Heart left ventricle (tissue), 16 donors: ENCODE results near the gene EGR4. TPM values are rescaled to one million over a fixed set of nuclear protein-coding genes. Genes with fewer than 3 reads are reported as not detected.

Source experiments
- ATAC-seq, 4 donors: fragments of 200-7000 bp; cut with Tn5 transposase; one replicate each; pipeline ENCODE4 v1.9.1; 2020 to 2022; ENCODE audit warnings: moderate library complexity in 4 of 4, mild to moderate bottlenecking in 3 of 4, moderate number of reproducible peaks in 1 of 4
- DNase-seq, 5 donors: peaks; one replicate each; pipeline ENCODE4 v3.0.0-alpha.2; 2020
- H3K27ac ChIP-seq, 12 donors: fragments of 200-600 bp; sonication (generic) in 4 of 12; one replicate each; pipeline versions ENCODE4 v1.5.0 to v1.8.0; 2016 to 2022; ENCODE audit warnings: mild to moderate bottlenecking in 2 of 12
- H3K27me3 ChIP-seq, 9 donors: fragments of 200-600 bp; sonication (generic) in 2 of 9; one replicate each; pipeline versions ENCODE4 v1.5.1 to v1.8.0; 2016 to 2022; ENCODE audit warnings: mild to moderate bottlenecking in 3 of 9
- H3K36me3 ChIP-seq, 9 donors: fragments of 200-600 bp; sonication (generic) in 2 of 9; one replicate each; pipeline versions ENCODE4 v1.5.0 to v1.8.0; 2018 to 2022; ENCODE audit warnings: mild to moderate bottlenecking in 2 of 9
- H3K4me1 ChIP-seq, 12 donors: fragments of 200-600 bp; sonication (generic) in 4 of 12; one replicate each; pipeline versions ENCODE4 v1.5.0 to v1.8.0; 2016 to 2022; ENCODE audit warnings: mild to moderate bottlenecking in 3 of 12
- H3K4me3 ChIP-seq, 12 donors: fragments of 200-600 bp; sonication (generic) in 4 of 12; one replicate each; pipeline versions ENCODE4 v1.5.0 to v1.8.0; 2017 to 2022; ENCODE audit warnings: mild to moderate bottlenecking in 9 of 12, moderate library complexity in 4 of 12
- H3K9me3 ChIP-seq, 12 donors: fragments of 200-600 bp; sonication (generic) in 4 of 12; one replicate each; pipeline versions ENCODE4 v1.5.0 to v1.8.0; 2016 to 2022; ENCODE audit warnings: mild to moderate bottlenecking in 1 of 12
- CTCF ChIP-seq, 12 donors: fragments of 200-600 bp; sonication (generic) in 4 of 12; IDR thresholded peaks; one replicate each; pipeline versions ENCODE4 v1.5.0 to v1.8.0; 2018 to 2022; ENCODE audit warnings: antibody characterized with exemption in 12 of 12, mild to moderate bottlenecking in 5 of 12
- POLR2A ChIP-seq, 2 donors: fragments of 450-650 bp; IDR thresholded peaks; one replicate each; pipeline ENCODE4 v1.6.1; 2017; ENCODE audit warnings: antibody characterized with exemption in 2 of 2, mild to moderate bottlenecking in 2 of 2, moderate library complexity in 2 of 2
- WGBS, 4 donors: extraction: QIAGEN DNeasy Blood & Tissue Kit in 2 of 4; methylation state at CpG; one replicate each; pipeline versions ENCODE4 v1.1.5 to v1.1.7; 2013 to 2018; 5-methylcytosine and 5-hydroxymethylcytosine counted together
- intact Hi-C, 10 donors: fragments of 100-400 bp; cut with DNase I; formaldehyde crosslinking; loops; one replicate each; pipeline versions ENCODE4 v1.11.1 to v1.14.2; 2022
- polyA plus RNA-seq, 2 donors: library from polyadenylated mRNA; stranded (reverse); fragments of 200-250 nt; gene quantifications; one replicate each; pipeline ENCODE4 v1.2.3, GENCODE V29; 2013
- total RNA-seq, 9 donors: library from RNA; depleted of rRNA in 2 of 9; stranded (reverse); fragments of >200 nt in 2 of 9; fragmentation: NEBNext Ultra II Directional in 3 of 9; extraction: Animal tissue kit (Norgen Biotek cat#: 25700) in 3 of 9; gene quantifications; one replicate each; pipeline versions ENCODE4 v1.1.0 to v1.2.4, GENCODE V29; 2016 to 2023
- donor health status: ischemic (EF 13 %, LVEDD 7.1; RV severe dilation, severe dysfunction).
- donor health status: healthy with polysubstance abuse.
- donor health status: DM: no; HTN: yes; CAD: no.
- donor health status: DM: no; HTN: no; CAD: no.
- donor health status: ischemic (EF 25% LVEDD 6.9; RV normal size, moderate dysfunction).
- donor health status: ischemic (EF 25% LVEDD 5.7; RV mildly dilated, moderate dysfunction).
- donor health status: healthy.
- donor health status: DM: yes; HTN: yes; CAD: no.
- donor health status: ischemic (EF 35%, LVEDD 5.7; RV mildly dilated, moderate dysfunction).
- donor health status: nonischemic (EF 11% LVEDD 7.7; RV severe dilation, severe dysfunction).
- donor health status: DM: yes; HTN: yes; CAD: no.
- donor health status: PGD.
- donor health status: ischemic (EF 29% LVEDD 5.4; RV normal size, mild dysfunction).
- donor health status: nonischemic (EF 23%, LVEDD 6.1; RV moderate dilation, normal function).

EGR4 gene
- total and polyA plus RNA-seq, 11 donors = not detected

GRCh38 chr2:73282924-73283544 lies 10.3 kb downstream of the EGR4 start:
- H3K4me3 ChIP-seq = peak overlapping the region in 1 of 12 donors; percentile 71
- H3K27ac ChIP-seq = no peak overlapping the region
- WGBS, 4 donors = 46 to 70% (median 54%) methylated on average over 5 of the region's 5 CpGs
- no peaks in the 10 kb centered on the region for H3K9me3 ChIP-seq
- peaks cover 0 to 20% (median 8%) of the 10 kb centered on the region in 12 donors for H3K4me1 ChIP-seq
- H3K27me3 ChIP-seq = peaks cover 0 to 35% (median 8%) of the 10 kb centered on the region in 9 donors
- no peak for DNase-seq
- TF ChIP-seq POLR2A (IDR thresholded peaks at IDR 0.05) (no peak), CTCF (IDR thresholded peaks at IDR 0.05) (no peak)
- intact Hi-C loops = no loop called here
- ATAC-seq = no peak
- H3K36me3 ChIP-seq = no peaks in the 10 kb centered on the region

- Histone ChIP-seq H3K36me3 (no peaks in the 10 kb centered on the region), H3K4me1 (peaks cover 0 to 20% (median 8%) of the 10 kb centered on the region in 12 donors), H3K27ac (no peak overlapping the region), H3K27me3 (peaks cover 0 to 21% (median 5%) of the 10 kb centered on the region in 9 donors), H3K9me3 (no peaks in the 10 kb centered on the region), H3K4me3 (no peak overlapping the region)
- intact Hi-C loops = no loop called here
- no peak for DNase-seq
- ATAC-seq = no peak
- TF ChIP-seq CTCF (IDR thresholded peaks at IDR 0.05) (no peak), POLR2A (IDR thresholded peaks at IDR 0.05) (no peak)
These were observed 12.1 kb downstream of the EGR4 start for GRCh38 chr2:73281244-73281643.

- H3K9me3 ChIP-seq = no peaks in the 10 kb centered on the region
- DNase-seq (no peak), ATAC-seq (no peak)
- H3K4me1 ChIP-seq = peaks cover 0 to 16% (median 5%) of the 10 kb centered on the region in 12 donors
- 69 to 72% (median 69%) methylated on average over 9 of the region's 9 CpGs for WGBS, 4 donors
- no peaks in the 10 kb centered on the region for H3K36me3 ChIP-seq
- TF ChIP-seq CTCF (IDR thresholded peaks at IDR 0.05) (no peak), POLR2A (IDR thresholded peaks at IDR 0.05) (no peak)
- no peak overlapping the region for H3K27ac ChIP-seq
- H3K27me3 ChIP-seq = peaks cover 0 to 7% (median 0%) of the 10 kb centered on the region in 9 donors
- H3K4me3 ChIP-seq = no peak overlapping the region
- intact Hi-C loops = no loop called here
These were observed 13.5 kb downstream of the EGR4 start for GRCh38 chr2:73279852-73280251.

- DNase-seq = no peak
- no peak for ATAC-seq
- Histone ChIP-seq H3K9me3 (peaks cover 0 to 7% (median 0%) of the 10 kb centered on the region in 12 donors), H3K36me3 (no peaks in the 10 kb centered on the region), H3K27ac (no peak overlapping the region), H3K4me3 (no peak overlapping the region), H3K4me1 (peaks cover 0 to 14% (median 3%) of the 10 kb centered on the region in 12 donors), H3K27me3 (peaks cover 10 to 33% (median 25%) of the 10 kb centered on the region in 9 donors)
- TF ChIP-seq POLR2A (IDR thresholded peaks at IDR 0.05) = no peak
- TF ChIP-seq CTCF (IDR thresholded peaks at IDR 0.05) = no peak
- WGBS, 4 donors = 61 to 91% (median 78%) methylated on average over 1 of the region's 1 CpG
- intact Hi-C loops = no loop called here
These were observed 21.1 kb downstream of the EGR4 start for GRCh38 chr2:73272270-73272669.
